ENCODE measurements around the gene AGMAT.

GRCh38 chr1:15531682-15532081 is 53.2 kb downstream of the AGMAT start:
- no peak for TF ChIP-seq CTCF (IDR thresholded peaks at IDR 0.05)
- no peak for TF ChIP-seq POLR2A (IDR thresholded peaks at IDR 0.05)
